Neural cell (in vitro differentiated cells): Measurements from ENCODE around the gene MXRA7.

Experiments
- CTCF ChIP-seq: fragments of 450-650 bp; IDR thresholded peaks from 2 replicates; pipeline ENCODE4 v1.5.1; 2014; ENCODE audit warnings: antibody characterized with exemption, mild to moderate bottlenecking, moderate library complexity; ENCODE audit not compliant: poor library complexity, severe bottlenecking
- EZH2 ChIP-seq: fragments of 200-600, 300-800 bp; shearing (Covaris generic), sonication (generic); IDR thresholded peaks from 2 replicates; pipeline ENCODE4 v1.6.1; 2014; ENCODE audit warnings: antibody characterized with exemption, low read length, borderline replicate concordance, mild to moderate bottlenecking; ENCODE audit not compliant: insufficient read depth, poor library complexity, severe bottlenecking

- no peak for TF ChIP-seq EZH2
- no peak for TF ChIP-seq CTCF
Measured at GRCh38 chr17:76630151-76630550, 80.6 kb downstream of the MXRA7 start.
